ENCODE data around the gene AZU1.
A peak's percentile ranks its signal among the peaks of the same experiment; 100 is the strongest.

Gene AZU1

DNA sequence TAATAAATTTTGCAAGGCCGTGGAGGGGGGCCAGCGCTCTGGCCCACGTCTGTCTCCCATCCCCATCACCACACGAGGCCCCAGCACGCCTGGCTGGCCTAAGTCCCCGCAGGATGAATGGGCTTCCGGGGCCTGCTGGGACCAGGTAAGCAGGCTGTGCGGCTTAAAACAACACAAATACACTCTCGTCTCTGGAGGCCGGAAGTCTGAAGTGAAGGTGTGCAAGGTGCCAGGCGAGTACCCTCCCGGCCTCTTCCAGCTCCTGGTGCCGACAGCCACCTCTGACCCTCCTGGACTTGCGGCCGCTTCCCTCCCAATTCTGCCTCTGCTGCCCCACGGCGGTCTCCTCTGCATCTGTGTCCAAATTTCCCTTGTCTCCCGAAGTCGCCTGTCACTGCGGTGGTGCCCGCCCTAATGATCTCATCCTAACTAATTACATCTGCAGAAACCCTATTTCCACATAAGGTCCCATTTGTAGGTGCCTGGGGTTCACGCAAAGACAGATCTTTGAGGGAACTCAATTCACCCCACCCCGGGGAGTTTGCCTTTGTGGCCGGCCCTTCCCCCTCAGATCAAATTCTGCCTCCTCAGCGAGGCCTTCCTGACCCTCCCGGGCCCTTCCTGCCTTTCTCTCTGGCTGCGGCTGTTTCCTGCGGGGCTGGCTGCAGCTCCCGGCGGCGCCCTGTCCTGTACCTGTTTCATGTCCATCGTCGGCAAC lies 38.5 kb upstream of the AZU1 start:
- Histone ChIP-seq H3K27ac (ENCODE audit: poor library complexity, severe bottlenecking) (peak overlapping the region; percentile 39), H3K4me3 (ENCODE audit: severe bottlenecking) (no peak overlapping the region), H3K9me3 (ENCODE audit: severe bottlenecking) (no peaks in the 10 kb centered on the region), H3K4me1 (ENCODE audit: insufficient read depth, poor library complexity, severe bottlenecking) (peaks cover 6% of the 10 kb centered on the region), H3K36me3 (ENCODE audit: low read depth) (peaks cover 4% of the 10 kb centered on the region), H3K27me3 (ENCODE audit: insufficient read depth, poor library complexity, severe bottlenecking) (no peaks in the 10 kb centered on the region)
- DNase-seq (ENCODE audit: low spot score) (no peak), ATAC-seq (ENCODE audit: low read depth) (no peak)
- TF ChIP-seq, protein P1, sequence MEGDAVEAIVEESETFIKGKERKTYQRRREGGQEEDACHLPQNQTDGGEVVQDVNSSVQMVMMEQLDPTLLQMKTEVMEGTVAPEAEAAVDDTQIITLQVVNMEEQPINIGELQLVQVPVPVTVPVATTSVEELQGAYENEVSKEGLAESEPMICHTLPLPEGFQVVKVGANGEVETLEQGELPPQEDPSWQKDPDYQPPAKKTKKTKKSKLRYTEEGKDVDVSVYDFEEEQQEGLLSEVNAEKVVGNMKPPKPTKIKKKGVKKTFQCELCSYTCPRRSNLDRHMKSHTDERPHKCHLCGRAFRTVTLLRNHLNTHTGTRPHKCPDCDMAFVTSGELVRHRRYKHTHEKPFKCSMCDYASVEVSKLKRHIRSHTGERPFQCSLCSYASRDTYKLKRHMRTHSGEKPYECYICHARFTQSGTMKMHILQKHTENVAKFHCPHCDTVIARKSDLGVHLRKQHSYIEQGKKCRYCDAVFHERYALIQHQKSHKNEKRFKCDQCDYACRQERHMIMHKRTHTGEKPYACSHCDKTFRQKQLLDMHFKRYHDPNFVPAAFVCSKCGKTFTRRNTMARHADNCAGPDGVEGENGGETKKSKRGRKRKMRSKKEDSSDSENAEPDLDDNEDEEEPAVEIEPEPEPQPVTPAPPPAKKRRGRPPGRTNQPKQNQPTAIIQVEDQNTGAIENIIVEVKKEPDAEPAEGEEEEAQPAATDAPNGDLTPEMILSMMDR (IDR thresholded peaks at IDR 0.05; ENCODE audit: poor library complexity, severe bottlenecking), result no peak

DNA sequence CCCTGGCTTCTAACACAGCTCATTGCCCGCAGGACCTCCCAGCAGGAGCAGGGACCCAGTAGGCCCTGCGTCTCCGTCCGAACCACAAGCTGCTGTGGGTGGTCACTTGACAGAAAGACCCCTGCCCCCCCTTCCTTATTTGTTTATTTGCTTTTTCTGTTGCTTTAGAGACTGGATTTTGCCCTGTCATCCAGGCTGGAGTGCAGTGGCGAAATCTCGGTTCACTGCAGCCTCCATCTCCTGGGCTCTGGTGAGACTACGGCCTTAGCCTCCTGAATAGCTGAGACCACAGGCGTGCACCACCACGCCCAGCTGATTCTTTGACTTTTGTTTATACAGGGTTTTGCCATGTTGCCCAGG lies 38.0 kb upstream of the AZU1 start:
- Histone ChIP-seq H3K4me1 (ENCODE audit: insufficient read depth, poor library complexity, severe bottlenecking) (peaks cover 6% of the 10 kb centered on the region), H3K9me3 (ENCODE audit: severe bottlenecking) (no peaks in the 10 kb centered on the region), H3K4me3 (ENCODE audit: severe bottlenecking) (no peak overlapping the region), H3K27ac (ENCODE audit: poor library complexity, severe bottlenecking) (peak overlapping the region; percentile 39), H3K36me3 (ENCODE audit: low read depth) (peaks cover 4% of the 10 kb centered on the region), H3K27me3 (ENCODE audit: insufficient read depth, poor library complexity, severe bottlenecking) (no peaks in the 10 kb centered on the region)
- DNase-seq (ENCODE audit: low spot score) (no peak), ATAC-seq (ENCODE audit: low read depth) (no peak)
- TF ChIP-seq, protein P1 (IDR thresholded peaks at IDR 0.05; ENCODE audit: poor library complexity, severe bottlenecking), result no peak

GRCh38 chr19:791007-791566 lies 36.5 kb upstream of the AZU1 start:
- no peak for ATAC-seq (ENCODE audit: low read depth)
- H3K4me1 ChIP-seq (ENCODE audit: insufficient read depth, poor library complexity, severe bottlenecking), result peaks cover 6% of the 10 kb centered on the region
- H3K36me3 ChIP-seq (ENCODE audit: low read depth), result no peaks in the 10 kb centered on the region
- H3K9me3 ChIP-seq (ENCODE audit: severe bottlenecking), result no peaks in the 10 kb centered on the region
- peak overlapping the region; percentile 65 for H3K27ac ChIP-seq (ENCODE audit: poor library complexity, severe bottlenecking)
- no peak for DNase-seq (ENCODE audit: low spot score)
- H3K27me3 ChIP-seq (ENCODE audit: insufficient read depth, poor library complexity, severe bottlenecking), result no peaks in the 10 kb centered on the region
- H3K4me3 ChIP-seq (ENCODE audit: severe bottlenecking), result no peak overlapping the region
- TF ChIP-seq, protein P1 (IDR thresholded peaks at IDR 0.05; ENCODE audit: poor library complexity, severe bottlenecking), result no peak

DNA sequence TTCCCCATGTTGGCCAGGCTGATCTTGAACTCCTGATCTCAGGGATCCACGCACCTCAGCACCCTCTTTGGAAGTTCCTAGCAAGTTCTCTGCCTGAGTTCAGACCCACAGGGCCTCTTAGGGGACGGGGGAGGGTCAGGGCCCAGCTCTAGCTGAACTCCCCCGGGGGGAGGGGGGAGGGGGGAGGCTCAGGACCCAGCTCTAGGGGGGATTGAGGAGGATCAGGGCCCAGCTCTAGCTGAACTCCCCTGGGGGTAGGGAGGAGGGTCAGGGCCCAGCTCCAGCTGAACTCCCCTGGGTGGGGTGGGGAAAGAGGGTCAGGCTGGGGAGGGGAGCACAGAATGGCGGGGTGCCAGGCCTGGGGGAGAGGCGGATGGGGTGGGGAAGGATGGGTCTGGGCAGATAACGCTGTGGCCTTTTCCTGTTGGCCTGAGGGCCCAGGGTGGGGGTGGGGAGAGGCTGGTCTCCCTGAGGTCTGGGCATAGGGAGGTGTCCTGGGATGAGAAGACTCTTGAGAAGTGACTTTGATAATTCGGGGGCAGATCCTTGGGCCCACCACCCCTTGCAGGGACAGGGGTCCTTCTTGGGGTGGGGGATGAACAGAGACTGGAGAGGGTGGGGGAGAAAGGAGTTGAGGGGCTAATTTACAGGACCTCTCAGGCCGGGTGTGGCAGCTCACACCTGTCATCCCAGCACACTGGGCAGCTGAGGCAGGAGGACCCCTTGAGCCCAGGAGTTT lies 35.9 kb upstream of the AZU1 start:
- peak overlapping the region; percentile 65 for H3K27ac ChIP-seq (ENCODE audit: poor library complexity, severe bottlenecking)
- no peak for DNase-seq (ENCODE audit: low spot score)
- TF ChIP-seq, protein P1 (IDR thresholded peaks at IDR 0.05; ENCODE audit: poor library complexity, severe bottlenecking), result no peak
- H3K4me1 ChIP-seq (ENCODE audit: insufficient read depth, poor library complexity, severe bottlenecking), result peaks cover 6% of the 10 kb centered on the region
- H3K27me3 ChIP-seq (ENCODE audit: insufficient read depth, poor library complexity, severe bottlenecking), result no peaks in the 10 kb centered on the region
- H3K9me3 ChIP-seq (ENCODE audit: severe bottlenecking), result no peaks in the 10 kb centered on the region
- H3K36me3 ChIP-seq (ENCODE audit: low read depth), result no peaks in the 10 kb centered on the region
- no peak overlapping the region for H3K4me3 ChIP-seq (ENCODE audit: severe bottlenecking)
- 0 out of 3 replicates have a peak, but pooled peaks have one; percentile 18 for ATAC-seq (ENCODE audit: low read depth)

All from RWPE2 (cell line).